ENCODE data around the gene VSTM2L.

GRCh38 chr20:37938954-37939353, 36.0 kb downstream of the VSTM2L start:
- TF ChIP-seq REST (IDR thresholded peaks at IDR 0.05; ENCODE audit: insufficient read depth in 1 of 2, low read depth in 2 of 2, low read length in 2 of 2) (no peak), POLR2AphosphoS5 (IDR thresholded peaks at IDR 0.05; ENCODE audit: low read depth, low read length) (no peak), TAF1 (IDR thresholded peaks at IDR 0.05; ENCODE audit: borderline replicate concordance, insufficient read depth, low read length) (no peak), FOXP2 (optimal IDR thresholded peaks at IDR 0.05; ENCODE audit: borderline replicate concordance, extremely low read depth, extremely low read length, insufficient read depth) (no peak), SIN3A (IDR thresholded peaks at IDR 0.05; ENCODE audit: borderline replicate concordance, insufficient read depth, low read length) (no peak)
